ENCODE measurements around the gene ZNF329.

GRCh38 chr19:58079792-58080191 is 70.8 kb downstream of the ZNF329 start:
- TF ChIP-seq CTCF (conservative IDR thresholded peaks at IDR 0.05; ENCODE audit: low read length) (no peak), EZH2phosphoT487 (IDR thresholded peaks at IDR 0.05; ENCODE audit: borderline replicate concordance) (no peak)
